Mononuclear cell (primary cell): ENCODE measurements around the gene BRD8. TPM values are rescaled to one million over a fixed set of nuclear protein-coding genes. Genes with fewer than 3 reads are reported as not detected.

Experiments
- H3K27me3 ChIP-seq: 2 replicates; pipeline ENCODE4 v1.6.0; 2011; ENCODE audit warnings: low read length, control low read depth; ENCODE audit not compliant: insufficient read depth
- H3K4me1 ChIP-seq: 2 replicates; pipeline ENCODE4 v1.5.1; 2011; ENCODE audit warnings: mild to moderate bottlenecking, low read length, control low read depth; ENCODE audit not compliant: insufficient read depth
- H3K4me3 ChIP-seq: 2 replicates; pipeline ENCODE4 v1.5.1; 2011; ENCODE audit warnings: mild to moderate bottlenecking, low read length, moderate library complexity
- H3K9me3 ChIP-seq: 2 replicates; pipeline ENCODE4 v1.5.1; 2011; ENCODE audit warnings: low read depth, mild to moderate bottlenecking, control low read depth, low read length
- total RNA-seq: library from RNA; depleted of rRNA; stranded (reverse); fragments of >200 nt; gene quantifications from one replicate; pipeline ENCODE4 v1.2.3, GENCODE V29; 2012

Gene BRD8
- total RNA-seq, 1 donor: 13.3 TPM

DNA sequence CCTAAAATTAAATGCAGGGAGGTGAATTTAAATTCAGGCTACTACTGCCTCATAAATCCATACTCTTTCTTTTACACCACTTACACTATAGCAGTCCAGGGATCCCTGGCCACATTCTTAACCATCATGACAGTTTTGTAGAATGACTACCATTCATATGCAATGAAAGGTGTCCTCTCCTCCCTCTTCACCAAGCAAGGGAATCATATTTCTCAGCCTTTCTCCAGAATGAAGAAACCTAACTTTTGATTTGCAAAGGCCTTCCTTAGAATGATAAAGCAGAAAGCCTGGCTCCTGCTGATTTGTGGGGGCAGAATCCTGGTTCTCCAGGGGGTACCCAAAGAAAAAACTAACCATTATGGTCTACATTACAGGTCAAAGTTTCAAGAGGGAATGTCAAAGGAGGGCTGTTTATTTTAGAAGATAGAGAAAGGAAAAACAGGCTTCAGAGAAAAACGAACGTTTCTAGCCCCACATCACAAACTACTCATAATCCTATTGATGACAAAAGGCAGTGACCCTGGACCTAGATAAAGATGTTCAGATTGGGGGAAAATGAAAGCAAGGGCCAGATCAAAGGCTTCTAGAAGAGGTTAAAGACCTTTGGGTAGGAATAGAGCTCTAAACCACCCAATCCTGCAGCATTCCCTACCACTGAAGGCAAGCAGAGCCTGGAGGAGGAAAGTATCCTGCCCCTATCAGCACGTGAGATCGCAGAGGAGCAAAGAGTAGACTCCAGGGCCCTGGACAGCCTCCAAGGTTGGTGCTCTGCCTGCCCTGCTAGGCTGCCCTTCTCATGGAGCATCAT, 83.1 kb downstream of the BRD8 start:
- Histone ChIP-seq H3K9me3 (no peaks in the 10 kb centered on the region), H3K27me3 (no peaks in the 10 kb centered on the region)

GRCh38 chr5:138093036-138093435, 85.4 kb downstream of the BRD8 start:
- Histone ChIP-seq H3K4me3 (no peak overlapping the region), H3K9me3 (no peaks in the 10 kb centered on the region), H3K4me1 (peaks cover 6% of the 10 kb centered on the region), H3K27me3 (no peaks in the 10 kb centered on the region)

More for the DNA sequence above, 83.1 kb downstream of the BRD8 start:
- Histone ChIP-seq H3K4me1 (peaks cover 6% of the 10 kb centered on the region), H3K4me3 (no peak overlapping the region)

DNA sequence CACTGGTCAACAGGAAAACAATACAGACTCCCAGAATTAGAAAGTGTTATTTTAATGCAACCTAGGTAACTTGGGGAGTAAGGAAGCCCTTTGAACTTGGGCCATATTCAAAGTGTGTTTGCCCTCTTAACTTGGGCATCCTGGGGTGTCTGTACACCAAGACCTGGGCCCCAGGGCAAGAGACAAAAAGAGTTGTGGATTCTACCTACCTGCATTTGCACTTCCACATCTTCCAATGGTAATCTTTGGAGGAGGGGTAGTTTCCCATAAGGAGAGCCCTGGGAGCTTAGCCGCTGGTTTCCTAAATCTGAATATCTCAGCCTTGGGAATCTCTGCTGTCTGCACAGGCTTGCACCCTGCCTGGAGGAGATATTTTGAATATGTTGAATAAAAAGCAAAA, 86.1 kb downstream of the BRD8 start:
- no peak overlapping the region for H3K4me3 ChIP-seq
- H3K27me3 ChIP-seq: no peaks in the 10 kb centered on the region
- H3K9me3 ChIP-seq: no peaks in the 10 kb centered on the region
- H3K4me1 ChIP-seq: peaks cover 6% of the 10 kb centered on the region

GRCh38 chr5:138091685-138092084, 86.7 kb downstream of the BRD8 start:
- no peaks in the 10 kb centered on the region for H3K9me3 ChIP-seq
- H3K4me3 ChIP-seq: no peak overlapping the region
- no peaks in the 10 kb centered on the region for H3K27me3 ChIP-seq
- H3K4me1 ChIP-seq: peaks cover 6% of the 10 kb centered on the region

Other genes with a start within 250 kb of the BRD8 start
- gene FAM13B, start 145.6 kb downstream of the BRD8 start, total RNA-seq: 70.8 TPM
- gene WNT8A, start 94.6 kb downstream of the BRD8 start, total RNA-seq: not detected
- gene NME5, start 39.2 kb downstream of the BRD8 start, total RNA-seq: not detected
- gene KIF20A, start 482 bp upstream of the BRD8 start, total RNA-seq: 0.42 TPM
- 17.2 TPM for gene CDC23, start 34.7 kb upstream of the BRD8 start, total RNA-seq
- not detected for gene GFRA3, start 96.0 kb upstream of the BRD8 start, total RNA-seq
- 1.2 TPM for gene CDC25C, start 153.2 kb upstream of the BRD8 start, total RNA-seq
- gene FAM53C, start 159.6 kb upstream of the BRD8 start, total RNA-seq: 72.2 TPM
- gene KDM3B, start 174.1 kb upstream of the BRD8 start, total RNA-seq: 72.1 TPM